ENCODE data around the gene C5orf46. TPM values are rescaled to one million over a fixed set of nuclear protein-coding genes. Genes with fewer than 3 reads are reported as not detected.

Gene C5orf46
- total RNA-seq, 2 experiments from 2014 or later: not detected

GRCh38 chr5:147895864-147896263 is 10.5 kb downstream of the C5orf46 start:
- TF ChIP-seq CTCF (conservative IDR thresholded peaks at IDR 0.05; ENCODE audit: low read length) (no peak), EZH2phosphoT487 (IDR thresholded peaks at IDR 0.05; ENCODE audit: borderline replicate concordance, low read depth, low read length) (no peak)
- Histone ChIP-seq H2AFZ (ENCODE audit: low read length) (no peak overlapping the region), H3K79me2 (ENCODE audit: insufficient read depth, low read depth, low read length) (no peaks in the 10 kb centered on the region), H3K27ac (ENCODE audit: low read depth, low read length, poor library complexity, severe bottlenecking) (no peak overlapping the region), H3K9me3 (ENCODE audit: low read length) (no peaks in the 10 kb centered on the region), H3K9me2 (ENCODE audit: insufficient read depth, low read length) (no peaks in the 10 kb centered on the region), H3K4me2 (ENCODE audit: low read length) (no peak overlapping the region), H3K4me1 (ENCODE audit: insufficient read depth, low read length, poor library complexity, severe bottlenecking) (no peaks in the 10 kb centered on the region), H4K20me1 (ENCODE audit: insufficient read depth, low read length) (no peaks in the 10 kb centered on the region), H3K4me3 (ENCODE audit: low read depth, low read length, poor library complexity, severe bottlenecking) (no peak overlapping the region), H3K36me3 (ENCODE audit: insufficient read depth, low read length) (no peaks in the 10 kb centered on the region)
- no peak for DNase-seq (ENCODE audit: low spot score)
- CTCF ChIA-PET (ENCODE audit: unreplicated experiment): no interaction called here
- BruUV-seq (replicated peaks): no TSS peak
- intact Hi-C loops (cut with micrococcal nuclease; ENCODE audit: unreplicated experiment): no loop called here
- POLR2A ChIA-PET: no interaction called here

GRCh38 chr5:147893820-147894219 is 12.5 kb downstream of the C5orf46 start:
- H3K27ac ChIP-seq (ENCODE audit: low read depth, low read length, poor library complexity, severe bottlenecking): no peak overlapping the region
- H4K20me1 ChIP-seq (ENCODE audit: insufficient read depth, low read length): no peaks in the 10 kb centered on the region
- H3K79me2 ChIP-seq (ENCODE audit: insufficient read depth, low read depth, low read length): no peaks in the 10 kb centered on the region
- no peaks in the 10 kb centered on the region for H3K9me2 ChIP-seq (ENCODE audit: insufficient read depth, low read length)
- H3K4me3 ChIP-seq (ENCODE audit: low read depth, low read length, poor library complexity, severe bottlenecking): no peak overlapping the region
- intact Hi-C loops (cut with micrococcal nuclease; ENCODE audit: unreplicated experiment): no loop called here
- ChIA-PET CTCF (ENCODE audit: unreplicated experiment) (no interaction called here), POLR2A (interaction anchor here (0.7 kb wide), 1 partner anchor 1298 kb away, joined by 7 read pairs; no protein-coding TSS in a partner anchor)
- TF ChIP-seq EZH2phosphoT487 (IDR thresholded peaks at IDR 0.05; ENCODE audit: borderline replicate concordance, low read depth, low read length) (no peak), CTCF (conservative IDR thresholded peaks at IDR 0.05; ENCODE audit: low read length) (no peak)
- H2AFZ ChIP-seq (ENCODE audit: low read length): no peak overlapping the region
- no peaks in the 10 kb centered on the region for H3K36me3 ChIP-seq (ENCODE audit: insufficient read depth, low read length)
- H3K9me3 ChIP-seq (ENCODE audit: low read length): no peaks in the 10 kb centered on the region
- no TSS peak for BruUV-seq (replicated peaks)
- H3K4me1 ChIP-seq (ENCODE audit: insufficient read depth, low read length, poor library complexity, severe bottlenecking): no peaks in the 10 kb centered on the region
- H3K4me2 ChIP-seq (ENCODE audit: low read length): no peak overlapping the region
- no peak for DNase-seq (ENCODE audit: low spot score)

GRCh38 chr5:147892696-147893296 is 13.5 kb downstream of the C5orf46 start:
- Histone ChIP-seq H3K4me1 (ENCODE audit: insufficient read depth, low read length, poor library complexity, severe bottlenecking) (no peaks in the 10 kb centered on the region), H3K9me3 (ENCODE audit: low read length) (no peaks in the 10 kb centered on the region), H3K4me3 (ENCODE audit: low read depth, low read length, poor library complexity, severe bottlenecking) (no peak overlapping the region), H2AFZ (ENCODE audit: low read length) (no peak overlapping the region), H3K27ac (ENCODE audit: low read depth, low read length, poor library complexity, severe bottlenecking) (no peak overlapping the region), H4K20me1 (ENCODE audit: insufficient read depth, low read length) (no peaks in the 10 kb centered on the region), H3K36me3 (ENCODE audit: insufficient read depth, low read length) (no peaks in the 10 kb centered on the region), H3K9me2 (ENCODE audit: insufficient read depth, low read length) (no peaks in the 10 kb centered on the region), H3K79me2 (ENCODE audit: insufficient read depth, low read depth, low read length) (no peaks in the 10 kb centered on the region), H3K4me2 (ENCODE audit: low read length) (no peak overlapping the region)
- ChIA-PET CTCF (ENCODE audit: unreplicated experiment) (no interaction called here), POLR2A (no interaction called here)
- no peak for DNase-seq (ENCODE audit: low spot score)
- no TSS peak for BruUV-seq (replicated peaks)
- TF ChIP-seq EZH2phosphoT487 (IDR thresholded peaks at IDR 0.05; ENCODE audit: borderline replicate concordance, low read depth, low read length) (no peak), CTCF (conservative IDR thresholded peaks at IDR 0.05; ENCODE audit: low read length) (no peak)
- intact Hi-C loops (cut with micrococcal nuclease; ENCODE audit: unreplicated experiment): no loop called here
